ENCODE results near the gene NBEA. TPM values are rescaled to one million over a fixed set of nuclear protein-coding genes. Genes with fewer than 3 reads are reported as not detected.
"Not testable (repeated sequence)": the region's sequence is repeated elsewhere in the genome, so short reads cannot be mapped to it uniquely, and the experiment has no call there.

The NBEA gene
- total RNA-seq, 1 donor from 2014 or later = 23.8 TPM

DNA sequence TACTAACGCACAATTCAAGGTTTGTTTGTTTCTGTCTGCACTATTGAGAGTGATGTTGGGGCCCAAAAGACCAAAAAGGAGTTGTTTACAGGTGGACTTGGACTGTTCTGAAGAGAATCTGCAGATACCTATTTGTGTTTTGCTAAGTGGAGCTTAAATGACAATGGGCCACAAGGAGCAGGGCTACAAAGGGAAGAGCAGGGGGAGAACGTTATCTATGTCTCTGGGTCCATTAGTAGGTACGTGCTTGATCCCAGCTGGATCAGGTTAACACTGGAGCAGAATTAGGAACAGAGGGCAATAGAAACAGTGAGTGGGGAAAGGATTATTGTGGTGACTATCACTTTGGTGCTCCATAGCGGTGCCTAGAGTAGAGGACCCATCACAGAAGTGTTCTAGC lies 22.5 kb downstream of the NBEA start:
- no peak for DNase-seq

DNA sequence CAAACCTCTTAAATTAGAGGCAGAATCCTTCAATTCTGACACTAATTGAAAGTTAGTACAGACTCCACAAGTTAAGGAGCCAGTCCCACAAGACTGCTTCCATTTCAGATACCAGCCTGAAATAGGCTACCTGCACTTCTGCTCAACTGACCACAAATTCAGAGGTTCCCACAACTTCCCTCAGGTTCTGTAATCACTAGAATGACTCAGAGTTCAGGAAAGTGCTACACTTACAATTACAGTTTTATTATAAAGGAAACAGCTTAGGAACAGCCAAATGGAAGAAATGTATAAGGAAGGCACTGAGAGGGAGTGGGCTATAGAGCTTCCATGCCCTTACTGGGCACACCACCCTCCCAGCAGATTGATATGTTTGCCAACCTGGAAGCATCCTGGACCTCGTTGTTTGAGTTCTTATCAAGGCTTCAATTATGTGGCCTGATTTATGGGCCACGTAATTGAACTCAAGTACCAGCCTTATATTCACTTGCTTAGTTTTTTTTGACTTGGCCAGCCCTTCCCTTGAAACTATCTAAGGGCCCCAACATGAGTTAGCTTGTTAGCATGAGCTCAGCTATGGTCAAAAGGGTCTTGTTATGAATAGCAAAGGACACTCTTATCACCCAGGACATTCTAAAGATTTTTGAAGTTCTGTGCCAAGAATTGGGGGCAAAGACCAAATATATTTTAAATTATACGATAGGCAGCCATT lies 25.9 kb downstream of the NBEA start:
- DNase-seq = no peak

- DNase-seq = not testable (repeated sequence)
Measured at GRCh38 chr13:34969539-34969938, 27.5 kb downstream of the NBEA start.

- DNase-seq = no peak
Measured at GRCh38 chr13:34970961-34971360, 28.9 kb downstream of the NBEA start.

- DNase-seq = no peak
Measured at GRCh38 chr13:34971473-34971872, 29.4 kb downstream of the NBEA start.

DNA sequence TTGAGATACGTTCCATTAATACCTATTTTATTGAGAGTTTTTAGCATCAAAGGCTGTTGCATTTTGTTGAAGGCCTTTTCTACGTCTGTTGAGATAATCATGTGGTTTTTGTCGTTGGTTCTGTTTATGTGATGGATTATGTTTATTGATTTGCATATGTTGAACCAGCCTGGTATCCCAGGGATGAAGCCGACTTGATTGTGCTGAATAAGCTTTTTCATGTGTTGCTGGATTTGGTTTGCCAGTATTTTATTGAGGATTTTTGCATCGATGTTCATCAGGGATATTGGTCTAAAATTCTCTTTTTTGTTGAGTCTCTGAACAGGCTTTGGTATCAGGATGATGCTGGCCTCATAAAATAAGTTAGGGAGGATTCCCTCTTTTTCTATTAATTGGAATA lies 43.1 kb downstream of the NBEA start:
- DNase-seq = not testable (repeated sequence)

- no peak for DNase-seq
Measured at GRCh38 chr13:34988330-34988791, 46.3 kb downstream of the NBEA start.

DNA sequence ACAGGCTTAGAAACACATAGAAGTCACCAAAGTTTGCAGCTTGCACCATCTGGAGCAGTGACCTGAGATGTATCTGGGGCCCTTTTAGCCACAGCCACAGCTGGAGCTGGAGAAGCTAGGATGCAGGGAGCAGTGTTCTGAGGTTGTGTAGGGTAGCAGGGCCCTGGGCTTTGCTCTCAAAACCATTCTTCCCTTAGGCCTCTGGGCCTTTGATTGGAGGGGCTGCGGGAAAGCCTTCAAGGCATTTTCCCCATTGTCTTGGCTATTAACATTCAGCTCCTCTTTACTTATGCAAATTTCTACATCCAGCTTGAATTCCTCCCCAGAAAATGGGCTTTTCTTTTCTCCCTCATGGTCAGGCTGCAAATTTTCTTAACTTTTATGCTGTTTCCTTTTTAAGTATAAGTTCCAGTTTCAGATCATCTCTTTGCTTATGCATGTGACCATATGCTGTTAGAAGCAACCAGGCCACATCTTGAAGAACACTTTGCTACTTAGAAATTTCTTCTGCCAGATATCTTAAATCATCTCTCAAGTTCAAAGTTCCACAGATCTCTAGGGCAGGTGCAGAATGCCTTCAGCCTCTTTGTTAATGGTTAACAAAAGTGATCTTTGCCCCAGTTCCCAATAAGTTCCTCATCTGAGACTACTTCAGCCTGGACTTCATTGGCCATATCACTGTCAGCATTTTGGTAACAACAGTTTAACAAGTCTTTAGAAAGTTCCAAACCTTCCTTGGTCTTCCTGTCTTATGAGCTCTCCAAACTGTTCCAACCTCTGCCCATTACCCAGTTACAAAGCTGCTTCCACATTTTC lies 48.5 kb downstream of the NBEA start:
- no peak for DNase-seq

DNA sequence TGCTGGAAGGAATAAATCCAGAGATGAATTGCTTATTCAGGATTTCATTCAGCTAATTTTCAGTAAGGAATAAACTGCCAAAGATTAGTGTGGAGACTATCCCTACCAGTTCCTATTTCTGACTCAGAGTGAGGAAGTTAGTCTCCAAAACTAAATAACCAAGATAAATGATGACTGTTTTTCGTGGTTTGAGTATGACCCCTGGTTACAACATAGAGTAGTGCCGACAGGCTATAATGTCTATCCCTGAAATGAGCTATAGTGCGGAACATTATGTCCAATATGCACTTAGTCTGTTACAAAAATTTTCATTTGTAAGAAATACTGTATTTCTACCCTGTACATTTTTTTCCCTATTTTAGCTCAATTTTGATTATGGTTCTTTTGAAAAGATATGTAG lies 51.4 kb downstream of the NBEA start:
- DNase-seq = no peak

GRCh38 chr13:35003734-35004133 lies 61.7 kb downstream of the NBEA start:
- DNase-seq = not testable (repeated sequence)

DNA sequence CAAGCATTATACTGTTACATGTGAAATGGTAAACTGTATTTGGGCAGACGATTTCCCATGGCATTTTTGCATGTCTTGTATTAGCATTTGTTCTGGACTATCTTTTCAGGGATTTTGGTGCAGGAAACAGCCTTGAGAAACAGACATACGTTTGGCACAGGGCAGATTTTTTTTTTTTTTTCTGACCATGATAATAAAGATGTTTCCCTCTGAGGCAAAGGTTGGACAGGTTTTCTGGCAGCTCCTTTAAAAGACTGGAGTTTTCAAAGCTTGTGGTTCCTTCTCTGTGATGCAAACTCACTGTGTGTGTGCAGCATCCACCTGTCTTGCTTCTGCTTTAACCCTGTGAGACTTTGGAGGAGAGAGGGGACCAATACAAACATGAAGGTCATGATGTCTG lies 63.0 kb downstream of the NBEA start:
- no peak for DNase-seq

GRCh38 chr13:35014606-35015213 lies 72.6 kb downstream of the NBEA start:
- DNase-seq = no peak

DNA sequence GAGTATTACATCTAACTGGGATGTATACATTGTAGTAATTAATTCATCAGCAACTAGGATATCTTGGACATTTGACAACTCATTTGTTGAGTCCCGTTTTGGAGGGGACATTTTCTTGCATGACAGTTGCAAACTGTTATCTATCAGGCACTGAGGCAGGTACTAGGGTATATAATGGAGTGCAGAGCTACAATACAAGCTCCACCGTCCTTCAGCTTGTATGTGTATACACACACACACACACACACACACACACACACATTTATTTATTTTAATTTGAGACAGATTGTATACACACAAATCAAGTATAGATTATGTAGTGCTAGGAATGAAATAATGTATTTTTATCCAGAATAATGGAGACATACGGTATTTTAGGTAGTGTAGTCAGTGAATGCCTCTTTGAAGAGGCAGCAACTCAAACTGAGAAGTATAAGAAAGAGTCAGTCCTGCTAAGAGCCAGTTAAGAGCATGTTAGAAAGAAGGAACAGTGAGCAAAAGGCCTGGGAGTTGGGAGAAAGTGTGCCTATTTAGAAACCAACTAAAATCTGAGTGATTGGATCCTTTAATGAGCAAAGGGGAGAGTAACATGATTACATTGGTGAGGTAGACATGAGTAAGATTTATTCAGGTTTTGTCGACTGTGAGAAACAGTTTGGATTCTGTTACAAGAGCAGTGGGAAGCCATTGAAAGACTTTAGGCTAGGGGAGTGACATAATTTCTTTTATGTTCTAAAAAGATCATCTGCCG lies 74.5 kb downstream of the NBEA start:
- DNase-seq = no peak

GRCh38 chr13:35025314-35025713 lies 83.2 kb downstream of the NBEA start:
- no peak for DNase-seq

- DNase-seq = no peak
Measured at GRCh38 chr13:35028338-35028867, 86.3 kb downstream of the NBEA start.

DNA sequence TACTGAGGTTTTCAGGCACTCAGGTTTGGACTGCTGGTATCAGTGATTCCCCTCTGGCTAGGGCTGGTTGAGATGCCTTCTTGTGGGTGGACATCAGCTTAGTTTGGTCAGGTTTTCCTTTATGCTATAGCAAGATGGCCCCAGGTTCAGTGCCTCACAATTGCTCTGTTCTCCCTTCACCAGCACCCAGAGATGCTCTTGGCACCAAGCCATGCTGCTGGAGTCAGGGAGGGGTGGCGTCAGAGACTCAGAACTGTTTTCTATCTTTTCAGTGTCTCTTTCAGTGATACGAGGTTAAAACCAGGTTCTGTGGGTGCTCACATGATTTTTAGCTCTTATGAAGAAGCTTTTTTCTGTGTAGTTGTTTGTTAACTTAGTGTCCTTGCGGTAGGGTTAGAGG lies 96.9 kb downstream of the NBEA start:
- no peak for DNase-seq

DNA sequence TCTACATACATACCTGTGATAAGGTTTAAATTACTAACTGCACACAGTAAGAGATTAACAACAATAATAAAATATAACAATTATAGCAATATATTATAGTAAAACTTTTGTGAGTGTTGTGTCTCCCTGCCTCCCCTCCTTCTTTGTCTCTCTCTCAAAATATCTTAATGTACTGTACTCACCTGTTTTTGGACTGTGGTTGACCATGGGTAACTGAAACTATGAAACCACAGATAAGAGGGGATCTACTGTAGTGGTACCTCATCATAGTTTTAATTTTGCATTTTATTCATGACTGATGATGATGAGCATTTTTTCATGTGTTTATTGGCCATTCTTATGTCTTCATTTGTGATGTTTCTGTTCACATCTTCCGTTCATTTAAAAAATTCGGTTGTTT lies 104.5 kb downstream of the NBEA start:
- no peak for DNase-seq

- no peak for DNase-seq
Measured at GRCh38 chr13:35055705-35056104, 113.6 kb downstream of the NBEA start.

- no peak for DNase-seq
Measured at GRCh38 chr13:35057858-35058257, 115.8 kb downstream of the NBEA start.

GRCh38 chr13:35058585-35058984 lies 116.5 kb downstream of the NBEA start:
- DNase-seq = not testable (repeated sequence)

- no peak for DNase-seq
Measured at GRCh38 chr13:35086667-35087066, 144.6 kb downstream of the NBEA start.

DNA sequence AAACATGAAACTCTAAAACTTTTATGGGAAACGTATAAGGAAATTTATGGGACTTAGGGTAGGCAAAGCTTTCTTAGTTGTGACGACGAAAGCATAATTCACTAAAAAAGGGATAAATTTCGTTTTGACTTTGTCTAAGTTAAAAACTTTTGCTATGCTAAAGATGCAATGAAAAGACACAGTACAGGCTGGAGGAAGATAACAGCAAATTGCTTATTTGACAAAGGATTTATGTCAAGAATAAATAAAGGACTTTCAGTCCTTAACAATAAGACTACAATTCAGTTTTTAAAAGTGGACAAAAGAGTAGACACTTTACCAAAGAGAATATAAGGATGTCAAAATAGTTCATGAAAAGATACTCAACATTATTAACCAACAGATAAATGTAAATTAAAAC lies 150.2 kb downstream of the NBEA start:
- DNase-seq = no peak

Measured in tongue (tissue), 2 donors.